Vagina (tissue), 2 donors: Measurements from ENCODE around the gene INSYN1.

Experiments used
- POLR2A ChIP-seq, 2 donors: fragments of 450-650 bp; IDR thresholded peaks; one replicate each; pipeline ENCODE4 v1.6.1; 2017; ENCODE audit warnings: antibody characterized with exemption in 2 of 2, mild to moderate bottlenecking in 2 of 2, moderate library complexity in 2 of 2
- POLR2AphosphoS5 ChIP-seq, 2 donors: sonication (generic); formaldehyde crosslinking; IDR thresholded peaks; one replicate each; pipeline ENCODE4 v1.9.0; 2017; ENCODE audit warnings: antibody characterized with exemption in 2 of 2, mild to moderate bottlenecking in 2 of 2, low read depth in 1 of 2; ENCODE audit not compliant: insufficient read depth in 1 of 2
- TF ChIP-seq, protein P1 (sequence below), 3 experiments: fragments of 450-650 bp in 2 of 3; fragments of 200-600 bp in 1 of 3; sonication (generic) in 1 of 3; IDR thresholded peaks; one replicate each; pipeline ENCODE4 v1.5.1; 2017 to 2019; ENCODE audit warnings: antibody characterized with exemption in 3 of 3, mild to moderate bottlenecking in 2 of 3, moderate library complexity in 2 of 3

DNA sequence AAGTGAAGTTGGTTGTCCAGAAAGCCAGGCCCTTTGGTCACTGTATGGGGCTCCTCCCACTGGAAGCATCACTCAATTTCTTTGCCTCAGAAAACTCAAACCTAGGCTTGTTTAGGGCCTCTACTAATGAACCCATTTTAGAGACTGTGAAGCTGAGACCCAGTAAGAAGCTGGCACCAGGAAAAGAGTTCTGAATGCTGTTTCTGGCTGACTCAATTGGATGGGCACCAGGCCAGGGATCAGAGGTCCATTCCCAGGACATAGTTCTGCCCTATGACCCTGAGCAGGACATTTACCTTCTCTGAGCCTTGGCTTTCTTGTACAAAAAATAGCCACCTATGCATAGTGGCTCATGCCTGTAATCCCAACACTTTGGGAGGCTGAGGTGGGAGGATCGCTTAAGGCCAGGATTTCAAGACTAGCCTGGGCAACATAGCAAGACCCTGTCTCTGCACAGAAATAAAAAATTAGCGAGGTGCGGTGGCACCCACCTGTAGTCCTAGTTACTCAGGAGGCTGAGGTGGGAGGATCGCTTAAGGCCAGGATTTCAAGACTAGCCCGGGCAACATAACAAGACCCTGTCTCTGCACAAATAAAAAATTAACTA lies 38.4 kb downstream of the INSYN1 start:
- TF ChIP-seq, protein P1, sequence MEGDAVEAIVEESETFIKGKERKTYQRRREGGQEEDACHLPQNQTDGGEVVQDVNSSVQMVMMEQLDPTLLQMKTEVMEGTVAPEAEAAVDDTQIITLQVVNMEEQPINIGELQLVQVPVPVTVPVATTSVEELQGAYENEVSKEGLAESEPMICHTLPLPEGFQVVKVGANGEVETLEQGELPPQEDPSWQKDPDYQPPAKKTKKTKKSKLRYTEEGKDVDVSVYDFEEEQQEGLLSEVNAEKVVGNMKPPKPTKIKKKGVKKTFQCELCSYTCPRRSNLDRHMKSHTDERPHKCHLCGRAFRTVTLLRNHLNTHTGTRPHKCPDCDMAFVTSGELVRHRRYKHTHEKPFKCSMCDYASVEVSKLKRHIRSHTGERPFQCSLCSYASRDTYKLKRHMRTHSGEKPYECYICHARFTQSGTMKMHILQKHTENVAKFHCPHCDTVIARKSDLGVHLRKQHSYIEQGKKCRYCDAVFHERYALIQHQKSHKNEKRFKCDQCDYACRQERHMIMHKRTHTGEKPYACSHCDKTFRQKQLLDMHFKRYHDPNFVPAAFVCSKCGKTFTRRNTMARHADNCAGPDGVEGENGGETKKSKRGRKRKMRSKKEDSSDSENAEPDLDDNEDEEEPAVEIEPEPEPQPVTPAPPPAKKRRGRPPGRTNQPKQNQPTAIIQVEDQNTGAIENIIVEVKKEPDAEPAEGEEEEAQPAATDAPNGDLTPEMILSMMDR (IDR thresholded peaks at IDR 0.05), result no peak
- TF ChIP-seq POLR2A (IDR thresholded peaks at IDR 0.05) (no peak), POLR2AphosphoS5 (IDR thresholded peaks at IDR 0.05; ENCODE audit: insufficient read depth in 1 of 2, low read depth in 1 of 2) (no peak)
